ENCODE measurements around the gene STAM. TPM values are rescaled to one million over a fixed set of nuclear protein-coding genes. Genes with fewer than 3 reads are reported as not detected.
A peak's percentile ranks its signal among the peaks of the same experiment; 100 is the strongest.

The STAM gene
- total and polyA plus RNA-seq, 2 donors (not counting 3 experiments of a cell fraction or from before 2014, with no cell fraction given), result 17.7 to 20.0 TPM

GRCh38 chr10:17607603-17608332, 36.2 kb upstream of the STAM start:
- POLR2A ChIA-PET, result no interaction called here
- DNase-seq (ENCODE audit: low read depth, low spot score), result peak; percentile 69
- H3K79me2 ChIP-seq (ENCODE audit: control insufficient read depth, insufficient read depth, low read length), result no peaks in the 10 kb centered on the region
- dilution Hi-C loops (cut with MboI; ENCODE audit: extremely low pct_ligation_motif_present, low sequenced_read_pairs) (no loop called here), intact Hi-C loops (cut with micrococcal nuclease) (loop anchor here (1.0 kb wide), 5 partner anchors 136 to 632 kb away; no protein-coding TSS in a partner anchor)
- no peaks in the 10 kb centered on the region for H3K9me1 ChIP-seq (replicated peaks; ENCODE audit: control insufficient read depth, extremely low read depth, insufficient read depth, low read length)
- H3K4me3 ChIP-seq (replicated peaks in 1 of 3; ENCODE audit: insufficient read depth in 1 of 3, low read depth in 1 of 3, low read length in 3 of 3), result no peak overlapping the region
- no peaks in the 10 kb centered on the region for H3K9me3 ChIP-seq (replicated peaks; ENCODE audit: control insufficient read depth, insufficient read depth, low read length)
- H2AFZ ChIP-seq (ENCODE audit: low read depth, low read length), result no peak overlapping the region
- CTCF ChIA-PET, result interaction anchor here (0.6 to 4.0 kb wide), 15 partner anchors 12 to 609 kb away, joined by 3 to 46 read pairs (median 4); partner anchors contain the start of gene ST8SIA6
- no peaks in the 10 kb centered on the region for H3K36me3 ChIP-seq (ENCODE audit: control insufficient read depth in 2 of 2, extremely low read depth in 1 of 2, insufficient read depth in 2 of 2, low read length in 2 of 2)
- peak; percentile 82 for FAIRE-seq
- H3K4me2 ChIP-seq (ENCODE audit: insufficient read depth, low read length), result no peak overlapping the region
- H3K4me1 ChIP-seq (ENCODE audit: control insufficient read depth, extremely low read depth, insufficient read depth, low read length), result peaks cover 6% of the 10 kb centered on the region
- no peaks in the 10 kb centered on the region for H4K20me1 ChIP-seq (replicated peaks; ENCODE audit: control insufficient read depth, extremely low read depth, insufficient read depth, low read length)
- TF ChIP-seq, protein P1, sequence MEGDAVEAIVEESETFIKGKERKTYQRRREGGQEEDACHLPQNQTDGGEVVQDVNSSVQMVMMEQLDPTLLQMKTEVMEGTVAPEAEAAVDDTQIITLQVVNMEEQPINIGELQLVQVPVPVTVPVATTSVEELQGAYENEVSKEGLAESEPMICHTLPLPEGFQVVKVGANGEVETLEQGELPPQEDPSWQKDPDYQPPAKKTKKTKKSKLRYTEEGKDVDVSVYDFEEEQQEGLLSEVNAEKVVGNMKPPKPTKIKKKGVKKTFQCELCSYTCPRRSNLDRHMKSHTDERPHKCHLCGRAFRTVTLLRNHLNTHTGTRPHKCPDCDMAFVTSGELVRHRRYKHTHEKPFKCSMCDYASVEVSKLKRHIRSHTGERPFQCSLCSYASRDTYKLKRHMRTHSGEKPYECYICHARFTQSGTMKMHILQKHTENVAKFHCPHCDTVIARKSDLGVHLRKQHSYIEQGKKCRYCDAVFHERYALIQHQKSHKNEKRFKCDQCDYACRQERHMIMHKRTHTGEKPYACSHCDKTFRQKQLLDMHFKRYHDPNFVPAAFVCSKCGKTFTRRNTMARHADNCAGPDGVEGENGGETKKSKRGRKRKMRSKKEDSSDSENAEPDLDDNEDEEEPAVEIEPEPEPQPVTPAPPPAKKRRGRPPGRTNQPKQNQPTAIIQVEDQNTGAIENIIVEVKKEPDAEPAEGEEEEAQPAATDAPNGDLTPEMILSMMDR (IDR thresholded peaks at IDR 0.05; ENCODE audit: extremely low read depth in 1 of 2, insufficient read depth in 1 of 2, low read depth in 1 of 2, low read length in 2 of 2), result peak; percentile 42 to 55
- no peak for TF ChIP-seq JUN (IDR thresholded peaks at IDR 0.05; ENCODE audit: borderline replicate concordance, insufficient read depth, insufficient read length, low read depth)
- no peak overlapping the region for H3K27ac ChIP-seq (ENCODE audit: insufficient read depth, low read depth, low read length)
- H3K27me3 ChIP-seq (ENCODE audit: control insufficient read depth in 2 of 2, insufficient read depth in 2 of 2, low read length in 2 of 2), result no peaks in the 10 kb centered on the region
- BruUV-seq (replicated peaks), result no TSS peak
- no peak overlapping the region for H3K9ac ChIP-seq (replicated peaks; ENCODE audit: extremely low read depth, insufficient read depth, low read length)

- no peaks in the 10 kb centered on the region for H3K27me3 ChIP-seq (ENCODE audit: control insufficient read depth in 2 of 2, insufficient read depth in 2 of 2, low read length in 2 of 2)
- dilution Hi-C loops (cut with MboI; ENCODE audit: extremely low pct_ligation_motif_present, low sequenced_read_pairs) (no loop called here), intact Hi-C loops (cut with micrococcal nuclease) (no loop called here)
- H3K36me3 ChIP-seq (ENCODE audit: control insufficient read depth in 2 of 2, extremely low read depth in 1 of 2, insufficient read depth in 2 of 2, low read length in 2 of 2), result no peaks in the 10 kb centered on the region
- H3K4me1 ChIP-seq (ENCODE audit: control insufficient read depth, extremely low read depth, insufficient read depth, low read length), result peaks cover 6% of the 10 kb centered on the region
- CTCF ChIA-PET, result interaction anchor here (0.6 to 4.0 kb wide), 4 partner anchors 260 to 607 kb away, joined by 3 to 46 read pairs (median 8); no protein-coding TSS in a partner anchor
- TF ChIP-seq MYC (IDR thresholded peaks at IDR 0.05; ENCODE audit: low read depth, low read length) (no peak), GATA2 (IDR thresholded peaks at IDR 0.05; ENCODE audit: insufficient read depth, insufficient read length, low read depth, low read length) (no peak), EZH2 (IDR thresholded peaks at IDR 0.05; ENCODE audit: borderline replicate concordance, low read depth, low read length, severe bottlenecking) (no peak), FOS (IDR thresholded peaks at IDR 0.05; ENCODE audit: borderline replicate concordance, insufficient read depth, low read length) (no peak), JUN (IDR thresholded peaks at IDR 0.05; ENCODE audit: borderline replicate concordance, insufficient read depth, insufficient read length, low read depth) (no peak), POLR2A (IDR thresholded peaks at IDR 0.05; ENCODE audit: low read depth, low read length) (no peak), POLR2AphosphoS5 (IDR thresholded peaks at IDR 0.05; ENCODE audit: insufficient read depth, low read depth, low read length) (no peak)
- TF ChIP-seq, protein P2, sequence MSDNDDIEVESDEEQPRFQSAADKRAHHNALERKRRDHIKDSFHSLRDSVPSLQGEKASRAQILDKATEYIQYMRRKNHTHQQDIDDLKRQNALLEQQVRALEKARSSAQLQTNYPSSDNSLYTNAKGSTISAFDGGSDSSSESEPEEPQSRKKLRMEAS (IDR thresholded peaks at IDR 0.05; ENCODE audit: insufficient read depth, insufficient read length), result no peak
- TF ChIP-seq, protein P1 (IDR thresholded peaks at IDR 0.05; ENCODE audit: extremely low read depth in 1 of 2, insufficient read depth in 1 of 2, low read depth in 1 of 2, low read length in 2 of 2), result no peak
- H3K9me3 ChIP-seq (replicated peaks; ENCODE audit: control insufficient read depth, insufficient read depth, low read length), result no peaks in the 10 kb centered on the region
- no peak overlapping the region for H2AFZ ChIP-seq (ENCODE audit: low read depth, low read length)
- no TSS peak for BruUV-seq (replicated peaks)
- POLR2A ChIA-PET, result no interaction called here
- DNase-seq (ENCODE audit: low read depth, low spot score) (no peak), FAIRE-seq (no peak)
- no peak overlapping the region for H3K4me3 ChIP-seq (replicated peaks in 1 of 3; ENCODE audit: insufficient read depth in 1 of 3, low read depth in 1 of 3, low read length in 3 of 3)
- H3K27ac ChIP-seq (ENCODE audit: insufficient read depth, low read depth, low read length), result no peak overlapping the region
- no peaks in the 10 kb centered on the region for H3K9me1 ChIP-seq (replicated peaks; ENCODE audit: control insufficient read depth, extremely low read depth, insufficient read depth, low read length)
- H3K79me2 ChIP-seq (ENCODE audit: control insufficient read depth, insufficient read depth, low read length), result no peaks in the 10 kb centered on the region
- no peaks in the 10 kb centered on the region for H4K20me1 ChIP-seq (replicated peaks; ENCODE audit: control insufficient read depth, extremely low read depth, insufficient read depth, low read length)
- H3K4me2 ChIP-seq (ENCODE audit: insufficient read depth, low read length), result no peak overlapping the region
- no peak overlapping the region for H3K9ac ChIP-seq (replicated peaks; ENCODE audit: extremely low read depth, insufficient read depth, low read length)
Observed at GRCh38 chr10:17609523-17610079, 34.4 kb upstream of the STAM start.
